HepG2 (cell line): ENCODE data around the gene TULP3.

Source experiments
- IRF9 ChIP-seq: sonication (generic); formaldehyde crosslinking; IDR thresholded peaks from 2 replicates; pipeline ENCODE4 v1.8.0; 2022; ENCODE audit warnings: missing genetic modification reagents, mild to moderate bottlenecking, borderline replicate concordance
- KDM5A ChIP-seq: fragments of 200-600 bp; sonication (generic); IDR thresholded peaks from 2 replicates; pipeline ENCODE4 v1.7.0; 2018; ENCODE audit warnings: antibody characterized with exemption, mild to moderate bottlenecking, low read length, borderline replicate concordance
- SALL2 ChIP-seq: sonication (generic); formaldehyde crosslinking; IDR thresholded peaks from 2 replicates; pipeline ENCODE4 v1.8.1; 2023; ENCODE audit warnings: mild to moderate bottlenecking, missing genetic modification reagents, inconsistent platforms
- SIX4 ChIP-seq: sonication (generic); formaldehyde crosslinking; IDR thresholded peaks from 2 replicates; pipeline ENCODE4 v1.4.0; 2020; ENCODE audit warnings: missing genetic modification reagents

DNA sequence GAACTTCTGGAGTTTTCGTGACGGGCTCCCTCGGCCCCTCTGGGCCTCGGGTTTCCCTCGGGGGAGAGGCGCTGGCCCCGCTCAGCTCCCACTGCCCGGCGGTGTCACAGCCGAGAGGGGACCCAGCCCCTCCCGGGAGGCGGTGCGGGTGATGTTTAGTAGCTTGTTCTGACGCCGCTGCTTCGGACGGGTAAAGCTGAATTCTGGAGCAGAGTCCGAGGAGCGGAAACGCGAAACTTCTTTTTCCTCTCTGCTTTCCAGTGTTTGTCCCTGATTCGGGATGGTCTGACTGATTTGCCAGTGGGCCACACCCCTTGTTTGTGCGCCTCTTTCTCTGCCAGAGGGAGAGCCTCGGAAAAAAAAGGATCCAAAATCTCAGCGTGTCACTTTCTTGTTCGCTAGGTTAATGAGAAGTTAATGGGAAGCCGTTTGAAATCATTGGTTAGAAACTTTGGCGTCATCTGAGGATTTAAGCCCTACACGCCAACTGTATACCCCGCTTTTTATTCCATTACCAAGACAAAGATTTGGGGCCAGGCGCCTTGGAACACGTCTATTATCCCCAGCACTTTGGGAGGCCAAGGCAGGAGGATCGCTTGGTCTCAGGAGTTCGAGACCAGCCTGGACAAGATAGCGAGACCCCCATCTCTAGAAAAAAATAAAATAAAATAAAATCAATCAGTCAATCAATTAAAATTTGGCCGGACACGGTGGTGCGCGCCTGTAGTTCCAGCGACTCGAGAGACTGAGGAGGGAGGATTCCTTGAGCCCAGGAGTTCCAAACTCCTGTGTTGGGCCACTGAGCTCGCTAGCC is 756 bp downstream of the TULP3 start:
- TF ChIP-seq SIX4 (CRISPR knock-in tag) (no peak), KDM5A (peak; percentile 28; the same call in 1 of the 2 replicates), IRF9 (CRISPR knock-in tag) (no peak), SALL2 (CRISPR knock-in tag) (no peak)
